H1 (cell line): ENCODE measurements around the gene IFI27L1. TPM values are rescaled to one million over a fixed set of nuclear protein-coding genes. Genes with fewer than 3 reads are reported as not detected.

Experiments
- CTCF ChIA-PET: fragments of 300-600 bp; sonication (Branson Sonifier 250); formaldehyde crosslinking; loops from one replicate; lab custom pipeline; 2021; ENCODE audit not compliant: partially characterized antibody; lab: Charles Lee
- POLR2A ChIA-PET: fragments of 300-600 bp; sonication (Branson Sonifier 250); formaldehyde crosslinking; loops from one replicate; lab custom pipeline; 2021; ENCODE audit warnings: inconsistent platforms; ENCODE audit not compliant: partially characterized antibody; lab: Charles Lee
- DNase-seq, 2 experiments: peaks; one replicate each; pipeline versions ENCODE4 v3.0.0 to v3.0.0-alpha.2; 2010 to 2022; ENCODE audit warnings: low spot score in 2 of 2, low read depth in 1 of 2, mixed read lengths in 1 of 2
- FAIRE-seq: peaks from 2 replicates; lab custom pipeline; 2011; peaks lifted over from hg19 to GRCh38; lab: Jason Lieb, UNC
- H2AFZ ChIP-seq: 2 replicates; pipeline ENCODE4 v1.8.1; 2012; ENCODE audit warnings: low read length, inconsistent platforms
- H2AK5ac ChIP-seq: 2 replicates; pipeline ENCODE4 v1.6.1; 2013; ENCODE audit warnings: low read depth, low read length
- H2BK120ac ChIP-seq: replicated peaks from 2 replicates; pipeline ENCODE3; 2013; ENCODE audit warnings: low read depth, low read length, inconsistent platforms
- H2BK12ac ChIP-seq: 2 replicates; pipeline ENCODE4 v1.6.1; 2013; ENCODE audit warnings: low read depth, low read length
- H2BK15ac ChIP-seq: 2 replicates; pipeline ENCODE4 v1.6.1; 2013; ENCODE audit warnings: low read length
- H2BK20ac ChIP-seq: 2 replicates; pipeline ENCODE4 v1.6.1; 2013; ENCODE audit warnings: low read length
- H2BK5ac ChIP-seq: 2 replicates; pipeline ENCODE4 v1.6.1; 2013; ENCODE audit warnings: low read depth, low read length
- H3K14ac ChIP-seq: 2 replicates; pipeline ENCODE4 v1.6.1; 2013; ENCODE audit warnings: inconsistent platforms; ENCODE audit not compliant: insufficient read length
- H3K18ac ChIP-seq: 2 replicates; pipeline ENCODE4 v1.6.1; 2013; ENCODE audit warnings: low read length; ENCODE audit errors: extremely low read depth
- H3K23ac ChIP-seq: 2 replicates; pipeline ENCODE4 v1.6.1; 2013; ENCODE audit warnings: inconsistent platforms; ENCODE audit not compliant: insufficient read length
- H3K23me2 ChIP-seq: 2 replicates; pipeline ENCODE4 v1.6.1; 2013; ENCODE audit warnings: low read depth, low read length
- H3K27ac ChIP-seq: 2 replicates; pipeline ENCODE4 v1.6.1; 2011; ENCODE audit warnings: low read depth, low read length, inconsistent platforms
- H3K27me3 ChIP-seq, 4 experiments: replicated peaks in 1 of 4; 1 replicate in 1 of 4; 2 replicates in 3 of 4; pipeline versions ENCODE4 v1.6.1 to v1.8.1; 2011 to 2013; ENCODE audit warnings: low read length in 3 of 4, mild to moderate bottlenecking in 3 of 4, inconsistent platforms in 2 of 4, mixed read lengths in 2 of 4, moderate library complexity in 1 of 4; ENCODE audit not compliant: control insufficient read depth in 3 of 4, insufficient read depth in 3 of 4; ENCODE audit errors: extremely low read depth in 1 of 4
- H3K36me3 ChIP-seq, 4 experiments: 2 replicates each; pipeline versions ENCODE4 v1.6.1 to v1.8.1; 2011 to 2013; ENCODE audit warnings: mild to moderate bottlenecking in 4 of 4, low read length in 3 of 4, moderate library complexity in 2 of 4, control low read depth in 1 of 4, inconsistent platforms in 1 of 4; ENCODE audit not compliant: insufficient read depth in 4 of 4, control insufficient read depth in 2 of 4
- H3K4ac ChIP-seq: replicated peaks from 2 replicates; pipeline ENCODE3; 2013; ENCODE audit warnings: low read length, low read depth, mixed read lengths, inconsistent platforms; ENCODE audit not compliant: insufficient read length
- H3K4me1 ChIP-seq, 4 experiments: replicated peaks in 1 of 4; 1 replicate in 1 of 4; 2 replicates in 3 of 4; pipeline versions ENCODE4 v1.6.1 to v1.8.1; 2011 to 2013; ENCODE audit warnings: low read length in 3 of 4, inconsistent platforms in 2 of 4, mixed read lengths in 1 of 4; ENCODE audit not compliant: insufficient read depth in 4 of 4, control insufficient read depth in 3 of 4
- H3K4me2 ChIP-seq, 2 experiments: 2 replicates each; pipeline versions ENCODE4 v1.6.1 to v1.8.1; 2011 to 2013; ENCODE audit warnings: low read depth in 2 of 2, low read length in 2 of 2, control low read depth in 1 of 2, inconsistent platforms in 1 of 2, mild to moderate bottlenecking in 1 of 2; ENCODE audit not compliant: insufficient read depth in 1 of 2
- H3K4me3 ChIP-seq, 4 experiments: fragments of 200-600, 300-600 bp in 1 of 4; sonication (generic), shearing (Covaris generic), sonication (Bioruptor Twin) in 1 of 4; 2 replicates each; pipeline versions ENCODE4 v1.5.1 to v1.8.1; 2011 to 2016; ENCODE audit warnings: low read length in 4 of 4, low read depth in 3 of 4, control low read depth in 2 of 4, inconsistent platforms in 2 of 4, mild to moderate bottlenecking in 2 of 4, mixed read lengths in 1 of 4, moderate library complexity in 1 of 4; ENCODE audit not compliant: insufficient read depth in 2 of 4; ENCODE audit errors: extremely low read depth in 1 of 4
- H3K56ac ChIP-seq: replicated peaks from 2 replicates; pipeline ENCODE3; 2013; ENCODE audit warnings: low read depth, mild to moderate bottlenecking, mixed read lengths, low read length, inconsistent platforms; ENCODE audit not compliant: insufficient read length
- H3K79me1 ChIP-seq: 2 replicates; pipeline ENCODE4 v1.6.1; 2013; ENCODE audit warnings: low read depth, low read length, control low read depth
- H3K79me2 ChIP-seq, 2 experiments: 2 replicates each; pipeline versions ENCODE4 v1.6.1 to v1.8.1; 2012 to 2013; ENCODE audit warnings: low read length in 2 of 2, mild to moderate bottlenecking in 2 of 2, inconsistent platforms in 1 of 2; ENCODE audit not compliant: insufficient read depth in 2 of 2, control insufficient read depth in 1 of 2
- H3K9ac ChIP-seq, 4 experiments: replicated peaks in 1 of 4; 1 replicate in 1 of 4; 2 replicates in 3 of 4; pipeline versions ENCODE4 v1.6.1 to v1.8.1; 2011 to 2013; ENCODE audit warnings: low read depth in 3 of 4, low read length in 3 of 4, control low read depth in 2 of 4, mild to moderate bottlenecking in 2 of 4, moderate library complexity in 2 of 4, inconsistent platforms in 1 of 4; ENCODE audit errors: extremely low read depth in 1 of 4
- H3K9me3 ChIP-seq, 2 experiments: 2 replicates each; pipeline versions ENCODE4 v1.6.1 to v1.8.1; 2012 to 2013; ENCODE audit warnings: mild to moderate bottlenecking in 2 of 2, moderate library complexity in 2 of 2, control low read depth in 1 of 2, inconsistent platforms in 1 of 2, low read depth in 1 of 2, low read length in 1 of 2, mixed read lengths in 1 of 2; ENCODE audit not compliant: insufficient read depth in 2 of 2
- H4K20me1 ChIP-seq, 2 experiments: replicated peaks in 1 of 2; 2 replicates each; pipeline versions ENCODE3 to v1.8.1; 2011 to 2013; ENCODE audit warnings: inconsistent platforms in 2 of 2, low read length in 2 of 2, mild to moderate bottlenecking in 1 of 2; ENCODE audit not compliant: insufficient read depth in 2 of 2, control insufficient read depth in 1 of 2
- H4K5ac ChIP-seq: 2 replicates; pipeline ENCODE4 v1.6.1; 2013; ENCODE audit warnings: low read length, low read depth, mixed read lengths, inconsistent platforms; ENCODE audit not compliant: insufficient read length
- H4K8ac ChIP-seq: 2 replicates; pipeline ENCODE4 v1.8.0; 2013; ENCODE audit warnings: mild to moderate bottlenecking, moderate library complexity, low read length, inconsistent platforms; ENCODE audit not compliant: insufficient read depth; ENCODE audit errors: extremely low read depth
- H4K91ac ChIP-seq: replicated peaks from 2 replicates; pipeline ENCODE3; 2013; ENCODE audit warnings: low read length, mixed read lengths, inconsistent platforms; ENCODE audit not compliant: insufficient read length
- ATF2 ChIP-seq: IDR thresholded peaks from 2 replicates; pipeline ENCODE4 v1.6.1; 2012; ENCODE audit warnings: low read length, inconsistent platforms
- ATF3 ChIP-seq: IDR thresholded peaks from 2 replicates; pipeline ENCODE4 v1.6.1; 2011; ENCODE audit warnings: low read depth, mild to moderate bottlenecking, low read length; ENCODE audit not compliant: insufficient read depth
- BCL11A ChIP-seq, 2 experiments: IDR thresholded peaks; one replicate each; pipeline ENCODE4 v1.6.1; 2011; ENCODE audit warnings: low read depth in 2 of 2, low read length in 2 of 2, mild to moderate bottlenecking in 2 of 2
- CREB1 ChIP-seq: IDR thresholded peaks from 2 replicates; pipeline ENCODE4 v1.6.1; 2012; ENCODE audit warnings: inconsistent platforms
- JUN ChIP-seq: IDR thresholded peaks from 2 replicates; pipeline ENCODE4 v1.6.1; 2011; ENCODE audit warnings: low read depth, mild to moderate bottlenecking, improper control_type of control experiment, low read length
- KDM4A ChIP-seq: IDR thresholded peaks from one replicate; pipeline ENCODE4 v1.7.1; 2012; ENCODE audit warnings: low read depth, mild to moderate bottlenecking, moderate library complexity, low read length, inconsistent platforms; ENCODE audit not compliant: severe bottlenecking
- KDM5A ChIP-seq: fragments of 200-600 bp; IDR thresholded peaks from 2 replicates; pipeline ENCODE4 v1.7.1; 2012; ENCODE audit warnings: mild to moderate bottlenecking, low read length, inconsistent platforms, mixed read lengths
- PHF8 ChIP-seq: fragments of 200-600 bp; sonication (generic); conservative IDR thresholded peaks from 2 replicates; pipeline ENCODE4 v1.7.1; 2012; ENCODE audit warnings: low read depth, mild to moderate bottlenecking, inconsistent platforms, low read length, moderate library complexity
- RXRA ChIP-seq: IDR thresholded peaks from 2 replicates; pipeline ENCODE4 v1.6.1; 2011; ENCODE audit warnings: low read depth, mild to moderate bottlenecking, low read length, moderate library complexity; ENCODE audit not compliant: insufficient read depth
- ZNF274 ChIP-seq: IDR thresholded peaks from 2 replicates; pipeline ENCODE4 v1.7.0; 2012; ENCODE audit warnings: low read length, borderline replicate concordance; ENCODE audit errors: extremely low read depth
- WGBS, 2 experiments: shearing (Covaris generic) in 1 of 2; methylation state at CpG; one replicate each; pipeline versions ENCODE4 v1.1.6 to v1.1.7; 2013 to 2015; ENCODE audit warnings: low lambda C conversion rate in 2 of 2, mixed read lengths in 2 of 2, inconsistent platforms in 1 of 2, low coverage in 1 of 2, missing lambda C conversion rate in 1 of 2; ENCODE audit not compliant: insufficient replicate concordance in 2 of 2, insufficient coverage in 1 of 2, insufficient read length in 1 of 2; ENCODE audit errors: extremely low coverage in 1 of 2, missing lambda C conversion rate in 1 of 2; 5-methylcytosine and 5-hydroxymethylcytosine counted together
- polyA plus RNA-seq, 7 experiments: library from polyadenylated mRNA; depleted of rRNA in 3 of 7; stranded (reverse) in 5 of 7; unstranded in 2 of 7; fragments of >200 nt in 5 of 7; fragments of 200-250 nt in 2 of 7; gene quantifications; 1 replicate in 5 of 7; 2 replicates in 1 of 7; 4 replicates in 1 of 7; pipeline versions ENCODE4 v1.2.1 to v1.2.3, GENCODE V29; 2011 to 2013; ENCODE audit warnings: missing spikeins in 2 of 7, mixed read lengths in 2 of 7
- total RNA-seq: library from RNA; stranded (reverse); fragmentation: NEBNext Ultra II Directional; extraction: Animal tissue kit (Norgen Biotek cat#: 25700); gene quantifications from 2 replicates; pipeline ENCODE4 v1.2.1, GENCODE V29; 2021

Gene IFI27L1
- total and polyA plus RNA-seq, 2 of the 8 experiments (the other 6 are each of a cell fraction or from before 2014, with no cell fraction given) = 21.2 to 30.5 TPM

- Histone ChIP-seq H4K20me1 (no peaks in the 10 kb centered on the region), H3K4ac (no peak overlapping the region), H3K23me2 (peaks cover 9% of the 10 kb centered on the region; the same call in 1 of the 2 replicates), H2BK12ac (peak overlapping the region; percentile 31; the same call in 1 of the 2 replicates), H2BK5ac (no peak overlapping the region), H4K8ac (no peak overlapping the region), H3K4me2 (peak overlapping the region; percentile 77 to 88), H3K18ac (no peak overlapping the region), H3K27ac (no peak overlapping the region), H3K27me3 (no peaks in the 10 kb centered on the region; a peak in 2 of 7 replicates), H3K4me1 (peaks cover 0 to 4% (median 2%) of the 10 kb centered on the region in 4 experiments; a peak in 3 of 7 replicates), H3K79me2 (no peaks in the 10 kb centered on the region), H3K56ac (no peak overlapping the region), H2BK120ac (no peak overlapping the region), H3K9me3 (no peaks in the 10 kb centered on the region), H2BK20ac (no peak overlapping the region), H3K23ac (no peak overlapping the region), H2BK15ac (0 out of 2 replicates have a peak overlapping the region, but pooled peaks have one; percentile 61), H4K5ac (no peak overlapping the region), H3K9ac (no peak overlapping the region), H3K4me3 (peak overlapping the region in 3 of 4 experiments; percentile 54 to 65 (median 60); a peak in 3 of 8 replicates), H4K91ac (no peak overlapping the region), H3K36me3 (no peaks in the 10 kb centered on the region), H3K14ac (no peak overlapping the region), H3K79me1 (no peaks in the 10 kb centered on the region), H2AK5ac (no peak overlapping the region), H2AFZ (no peak overlapping the region)
- ChIA-PET CTCF (interaction anchor here (0.6 to 5.3 kb wide), 26 partner anchors 8 to 236 kb away, joined by 3 to 55 read pairs (median 4); partner anchors contain the start of genes IFI27 and OTUB2), POLR2A (interaction anchor here (0.7 to 2.7 kb wide), 7 partner anchors 11 to 51 kb away, joined by 3 to 11 read pairs (median 4); no protein-coding TSS in a partner anchor)
- WGBS, 2 experiments = 85% methylated on average over 14 of the region's 14 CpGs; no CpG with 5 or more reads in 1 of the 2 experiments
- DNase-seq (peak in 1 of 2 experiments; percentile 44), FAIRE-seq (no peak)
- TF ChIP-seq KDM5A = no peak
- no peak for TF ChIP-seq ATF3
- no peak for TF ChIP-seq PHF8
- TF ChIP-seq ATF2 = no peak
- no peak for TF ChIP-seq BCL11A (IDR thresholded peaks at IDR 0.05; ENCODE audit: low read depth in 2 of 2, low read length in 2 of 2)
- no peak for TF ChIP-seq JUN
- no peak for TF ChIP-seq ZNF274
- no peak for TF ChIP-seq RXRA
- no peak for TF ChIP-seq CREB1
- no peak for TF ChIP-seq KDM4A
Measured at GRCh38 chr14:94128216-94128839, 47.2 kb downstream of the IFI27L1 start.
